Measurements from ENCODE around the gene TUBA4A.

DNA sequence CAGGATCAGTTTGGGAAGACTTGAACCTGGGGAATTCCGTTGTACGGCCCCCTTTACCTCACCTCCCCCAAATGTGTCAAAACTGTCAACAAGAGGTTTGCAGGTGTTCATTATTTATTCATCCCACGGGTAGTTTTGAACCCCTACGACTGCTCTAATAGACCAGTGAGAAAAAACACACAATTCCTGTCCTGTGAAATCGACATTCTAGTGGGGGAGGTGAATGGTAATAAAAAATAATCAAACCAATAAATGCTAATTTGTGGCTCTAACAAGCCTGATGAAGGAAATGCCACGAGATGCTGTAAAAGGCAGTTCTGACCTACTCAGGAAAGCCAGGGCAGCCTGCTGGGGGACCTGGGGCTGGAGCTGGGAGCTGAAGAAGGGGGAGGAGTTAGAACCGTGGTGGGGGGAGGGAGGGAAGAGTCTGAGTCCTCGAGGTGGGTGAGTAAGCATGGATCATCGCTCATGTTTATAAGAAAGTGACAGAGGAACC lies 25.0 kb upstream of the TUBA4A start:
- TF ChIP-seq, protein P1, sequence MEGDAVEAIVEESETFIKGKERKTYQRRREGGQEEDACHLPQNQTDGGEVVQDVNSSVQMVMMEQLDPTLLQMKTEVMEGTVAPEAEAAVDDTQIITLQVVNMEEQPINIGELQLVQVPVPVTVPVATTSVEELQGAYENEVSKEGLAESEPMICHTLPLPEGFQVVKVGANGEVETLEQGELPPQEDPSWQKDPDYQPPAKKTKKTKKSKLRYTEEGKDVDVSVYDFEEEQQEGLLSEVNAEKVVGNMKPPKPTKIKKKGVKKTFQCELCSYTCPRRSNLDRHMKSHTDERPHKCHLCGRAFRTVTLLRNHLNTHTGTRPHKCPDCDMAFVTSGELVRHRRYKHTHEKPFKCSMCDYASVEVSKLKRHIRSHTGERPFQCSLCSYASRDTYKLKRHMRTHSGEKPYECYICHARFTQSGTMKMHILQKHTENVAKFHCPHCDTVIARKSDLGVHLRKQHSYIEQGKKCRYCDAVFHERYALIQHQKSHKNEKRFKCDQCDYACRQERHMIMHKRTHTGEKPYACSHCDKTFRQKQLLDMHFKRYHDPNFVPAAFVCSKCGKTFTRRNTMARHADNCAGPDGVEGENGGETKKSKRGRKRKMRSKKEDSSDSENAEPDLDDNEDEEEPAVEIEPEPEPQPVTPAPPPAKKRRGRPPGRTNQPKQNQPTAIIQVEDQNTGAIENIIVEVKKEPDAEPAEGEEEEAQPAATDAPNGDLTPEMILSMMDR (IDR thresholded peaks at IDR 0.05), result no peak
- no peak for TF ChIP-seq EP300 (IDR thresholded peaks at IDR 0.05)
- TF ChIP-seq POLR2A (IDR thresholded peaks at IDR 0.05), result no peak
